Stomach smooth muscle (tissue), 2 donors: ENCODE measurements around the gene COPS6.

Experiments
- H3K27ac ChIP-seq: one replicate; pipeline ENCODE4 v1.7.0; 2013; ENCODE audit warnings: mild to moderate bottlenecking, low read length, inconsistent platforms
- H3K27me3 ChIP-seq, 2 donors: one replicate each; pipeline ENCODE4 v1.7.0; 2013; ENCODE audit warnings: low read length in 2 of 2; ENCODE audit not compliant: insufficient read depth in 2 of 2, control insufficient read depth in 1 of 2
- H3K36me3 ChIP-seq, 2 donors: one replicate each; pipeline ENCODE4 v1.7.0; 2013; ENCODE audit warnings: low read length in 2 of 2; ENCODE audit not compliant: control insufficient read depth in 2 of 2, insufficient read depth in 2 of 2
- H3K4me1 ChIP-seq: one replicate; pipeline ENCODE4 v1.7.0; 2013; ENCODE audit warnings: low read length; ENCODE audit not compliant: control insufficient read depth, insufficient read depth
- H3K4me3 ChIP-seq, 2 donors: one replicate each; pipeline ENCODE4 v1.7.0; 2013; ENCODE audit warnings: low read length in 2 of 2
- H3K9ac ChIP-seq, 2 donors: one replicate each; pipeline ENCODE4 v1.7.0; 2013; ENCODE audit warnings: low read length in 2 of 2, mild to moderate bottlenecking in 1 of 2
- H3K9me3 ChIP-seq, 2 donors: one replicate each; pipeline ENCODE4 v1.7.0; 2013; ENCODE audit warnings: low read length in 2 of 2; ENCODE audit not compliant: control insufficient read depth in 2 of 2
- donor health status: healthy.
- donor health status: Pancreatic carcinoma.

The COPS6 gene

GRCh38 chr7:100088621-100089457, at the start of gene COPS6:
COPS6 (plus strand) TSS chr7:100088969; CDS start chr7:100088991, 22 bp downstream.
- H3K9me3 ChIP-seq, result no peaks in the 10 kb centered on the region
- no peaks in the 10 kb centered on the region for H3K27me3 ChIP-seq
- peak within 1 kb of the TSS; percentile 87 to 89 for H3K9ac ChIP-seq
- H3K4me3 ChIP-seq, result peak within 1 kb of the TSS; percentile 89 to 94
- peaks cover 27 to 34% of the 10 kb centered on the region in 2 donors for H3K36me3 ChIP-seq
- peak within 1 kb of the TSS; percentile 80 for H3K27ac ChIP-seq
- H3K4me1 ChIP-seq, result peaks cover 31% of the 10 kb centered on the region

GRCh38 chr7:100040575-100040974, 48.2 kb upstream of the COPS6 start:
- Histone ChIP-seq H3K9ac (no peak overlapping the region), H3K27ac (no peak overlapping the region), H3K4me1 (no peaks in the 10 kb centered on the region)

GRCh38 chr7:100044718-100045117, 44.1 kb upstream of the COPS6 start:
- Histone ChIP-seq H3K27ac (no peak overlapping the region), H3K27me3 (no peaks in the 10 kb centered on the region), H3K9me3 (no peaks in the 10 kb centered on the region), H3K9ac (no peak overlapping the region), H3K4me1 (peaks cover 6% of the 10 kb centered on the region), H3K4me3 (no peak overlapping the region), H3K36me3 (no peaks in the 10 kb centered on the region)

More at GRCh38 chr7:100040575-100040974, 48.2 kb upstream of the COPS6 start:
- H3K9me3 ChIP-seq, result no peaks in the 10 kb centered on the region
- peaks cover 7 to 10% of the 10 kb centered on the region in 2 donors for H3K36me3 ChIP-seq
- H3K4me3 ChIP-seq, result no peak overlapping the region
- H3K27me3 ChIP-seq, result no peaks in the 10 kb centered on the region

DNA sequence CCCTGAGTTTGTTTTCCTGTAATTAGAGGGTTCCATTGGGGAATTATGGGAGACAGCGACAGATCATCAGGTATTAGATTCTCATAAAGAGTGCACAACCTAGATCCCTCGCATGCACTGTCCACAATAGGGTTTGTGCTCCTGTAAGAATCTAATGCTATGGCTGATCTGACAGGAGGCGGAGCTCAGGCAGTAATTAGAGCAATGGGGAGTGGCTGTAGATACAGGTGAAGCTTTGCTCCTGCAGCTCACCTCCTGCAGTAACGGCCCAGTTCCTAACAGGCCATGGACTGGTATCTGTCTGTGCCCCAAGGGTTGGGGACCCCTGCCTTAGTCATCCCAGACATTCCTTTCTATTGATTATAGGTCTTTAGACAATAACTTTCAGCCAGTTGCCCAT, 40.1 kb upstream of the COPS6 start:
- Histone ChIP-seq H3K27ac (no peak overlapping the region), H3K9ac (no peak overlapping the region), H3K4me1 (peaks cover 11% of the 10 kb centered on the region), H3K27me3 (no peaks in the 10 kb centered on the region), H3K9me3 (no peaks in the 10 kb centered on the region), H3K36me3 (no peaks in the 10 kb centered on the region), H3K4me3 (peak overlapping the region in 1 of 2 donors; percentile 91)

DNA sequence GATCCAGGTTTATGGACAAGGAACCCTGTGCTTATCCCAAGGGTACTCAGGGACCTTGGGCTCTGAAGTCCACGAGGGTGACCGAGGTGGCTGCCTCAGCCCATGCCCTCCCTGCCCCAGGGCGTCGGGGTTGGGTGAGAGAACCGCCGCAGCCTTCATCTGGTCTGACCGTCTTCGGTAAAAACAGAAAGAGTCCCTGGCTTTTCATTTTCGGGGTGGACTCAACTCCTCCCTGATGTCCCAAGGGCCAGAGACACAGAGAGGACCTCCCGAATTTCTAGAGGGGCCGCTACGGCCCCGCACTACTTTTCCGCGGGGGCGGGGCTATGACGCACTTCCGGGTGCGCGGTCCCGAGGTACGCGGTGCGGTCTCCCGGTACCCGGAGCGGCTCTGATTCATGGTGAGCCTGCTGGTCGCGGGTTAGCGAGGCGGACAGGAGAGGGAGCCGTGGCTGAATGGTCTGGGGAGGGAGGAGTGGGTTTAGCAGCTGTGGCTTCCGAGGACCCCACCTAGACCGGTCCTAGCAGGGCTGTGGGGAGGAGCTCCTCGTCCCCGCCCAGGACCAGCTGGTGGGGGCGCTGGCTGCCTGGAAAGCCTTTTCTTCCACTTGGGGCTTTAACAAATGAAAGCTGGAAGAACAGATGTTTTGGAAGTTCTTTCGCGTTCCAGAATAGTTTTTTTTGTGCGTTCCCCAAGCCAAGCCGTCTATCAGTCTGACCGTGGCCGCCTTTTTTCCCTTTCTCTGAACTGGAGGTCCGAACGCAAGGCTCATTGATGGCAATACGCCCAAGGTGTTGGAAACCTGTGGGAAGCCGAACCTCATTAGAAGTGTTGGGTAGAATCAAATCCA, 39.1 kb upstream of the COPS6 start, which contains the start of gene ZSCAN21:
Gene ZSCAN21, plus strand, starts transcription at position 334 of the 851 bp plus-strand sequence. CDS start 7,233 bp downstream, outside the sequence.
- Histone ChIP-seq H3K36me3 (no peaks in the 10 kb centered on the region), H3K27ac (peak within 1 kb of the TSS; percentile 96), H3K9me3 (no peaks in the 10 kb centered on the region), H3K4me1 (peaks cover 11% of the 10 kb centered on the region), H3K9ac (peak within 1 kb of the TSS; percentile 85 to 97), H3K4me3 (peak within 1 kb of the TSS; percentile 91 to 98), H3K27me3 (no peaks in the 10 kb centered on the region)

GRCh38 chr7:100051611-100052010, 37.2 kb upstream of the COPS6 start:
- Histone ChIP-seq H3K27me3 (no peaks in the 10 kb centered on the region), H3K4me1 (peaks cover 11% of the 10 kb centered on the region), H3K9ac (no peak overlapping the region), H3K4me3 (no peak overlapping the region), H3K27ac (no peak overlapping the region), H3K36me3 (peaks cover 0 to 2% of the 10 kb centered on the region in 2 donors), H3K9me3 (no peaks in the 10 kb centered on the region)

DNA sequence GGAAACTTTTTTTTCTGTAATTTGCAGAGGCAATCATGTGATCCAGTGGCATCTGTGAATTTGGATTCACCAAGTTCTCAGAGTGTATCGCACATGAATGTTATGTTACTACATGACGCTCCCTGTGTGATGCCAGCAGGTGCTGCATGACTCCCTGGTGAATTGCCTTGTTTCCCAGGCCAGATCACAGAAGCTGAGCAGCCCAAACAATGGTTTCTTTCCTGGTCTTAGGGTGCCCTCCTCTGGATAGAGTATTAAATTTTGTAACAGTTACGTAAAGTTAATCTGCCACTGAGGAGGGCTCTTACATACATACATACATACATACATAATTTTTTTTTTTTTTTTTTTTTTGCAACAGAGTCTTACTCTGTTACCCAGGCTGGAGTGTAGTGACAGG, 35.6 kb upstream of the COPS6 start:
- peaks cover 11% of the 10 kb centered on the region for H3K4me1 ChIP-seq
- no peak overlapping the region for H3K4me3 ChIP-seq
- no peaks in the 10 kb centered on the region for H3K27me3 ChIP-seq
- H3K36me3 ChIP-seq, result peaks cover 10 to 14% of the 10 kb centered on the region in 2 donors
- H3K9me3 ChIP-seq, result no peaks in the 10 kb centered on the region
- H3K27ac ChIP-seq, result no peak overlapping the region
- H3K9ac ChIP-seq, result peak overlapping the region in 1 of 2 donors; percentile 21

- peaks cover 20 to 29% of the 10 kb centered on the region in 2 donors for H3K36me3 ChIP-seq
- no peaks in the 10 kb centered on the region for H3K4me1 ChIP-seq
- H3K4me3 ChIP-seq, result no peak overlapping the region
- H3K27ac ChIP-seq, result no peak overlapping the region
- H3K27me3 ChIP-seq, result no peaks in the 10 kb centered on the region
- H3K9me3 ChIP-seq, result no peaks in the 10 kb centered on the region
- H3K9ac ChIP-seq, result no peak overlapping the region
These were observed 31.8 kb upstream of the COPS6 start for GRCh38 chr7:100057006-100057405.

GRCh38 chr7:100059251-100059739, 29.5 kb upstream of the COPS6 start:
- Histone ChIP-seq H3K4me1 (no peaks in the 10 kb centered on the region), H3K27ac (no peak overlapping the region), H3K9me3 (no peaks in the 10 kb centered on the region), H3K36me3 (peaks cover 28 to 38% of the 10 kb centered on the region in 2 donors), H3K9ac (no peak overlapping the region), H3K27me3 (no peaks in the 10 kb centered on the region), H3K4me3 (no peak overlapping the region)

- no peaks in the 10 kb centered on the region for H3K27me3 ChIP-seq
- H3K27ac ChIP-seq, result no peak overlapping the region
- H3K9ac ChIP-seq, result no peak overlapping the region
- no peaks in the 10 kb centered on the region for H3K9me3 ChIP-seq
- no peak overlapping the region for H3K4me3 ChIP-seq
- H3K36me3 ChIP-seq, result peaks cover 26 to 43% of the 10 kb centered on the region in 2 donors
- peaks cover 9% of the 10 kb centered on the region for H3K4me1 ChIP-seq
These were observed 27.1 kb upstream of the COPS6 start for GRCh38 chr7:100061518-100062193.
